Endothelial cell of umbilical vein (primary cell): ENCODE measurements around the gene ASB6.

Experiments
- CTCF ChIP-seq, 2 donors: IDR thresholded peaks; 1 replicate in 1 of 2; 2 replicates in 1 of 2; pipeline ENCODE4 v1.5.1; 2011; ENCODE audit warnings: low read length in 2 of 2, mild to moderate bottlenecking in 2 of 2, moderate library complexity in 2 of 2, control low read depth in 1 of 2, inconsistent platforms in 1 of 2, low read depth in 1 of 2; ENCODE audit not compliant: insufficient read depth in 1 of 2; ENCODE audit errors: extremely low read depth in 1 of 2
- EZH2 ChIP-seq: IDR thresholded peaks from 2 replicates; pipeline ENCODE4 v1.6.1; 2012; ENCODE audit warnings: borderline replicate concordance, low read depth, mild to moderate bottlenecking, moderate library complexity, low read length, inconsistent platforms; ENCODE audit not compliant: severe bottlenecking
- GATA2 ChIP-seq: IDR thresholded peaks from 2 replicates; pipeline ENCODE4 v1.7.0; 2011; ENCODE audit warnings: low read depth, mild to moderate bottlenecking, moderate library complexity, mixed read lengths, low read length; ENCODE audit not compliant: insufficient read length, insufficient read depth
- JUN ChIP-seq: IDR thresholded peaks from 2 replicates; pipeline ENCODE4 v1.6.1; 2011; ENCODE audit warnings: borderline replicate concordance, low read depth; ENCODE audit not compliant: insufficient read length, insufficient read depth
- MAX ChIP-seq: IDR thresholded peaks from 2 replicates; pipeline ENCODE4 v1.6.1; 2011; ENCODE audit not compliant: insufficient read depth, insufficient read length
- MYC ChIP-seq: IDR thresholded peaks from one replicate; pipeline ENCODE4 v1.6.1; 2011; ENCODE audit warnings: mild to moderate bottlenecking, low read depth, low read length
- POLR2A ChIP-seq: IDR thresholded peaks from 2 replicates; pipeline ENCODE4 v1.6.1; 2012; ENCODE audit warnings: low read depth, mild to moderate bottlenecking, control low read depth, low read length
- POLR2AphosphoS5 ChIP-seq: IDR thresholded peaks from 2 replicates; pipeline ENCODE4 v1.6.1; 2012; ENCODE audit warnings: low read depth, mild to moderate bottlenecking, control low read depth, low read length, moderate library complexity; ENCODE audit not compliant: insufficient read depth

GRCh38 chr9:129643706-129644105 lies 1.8 kb upstream of the ASB6 start:
- TF ChIP-seq CTCF (IDR thresholded peaks at IDR 0.05; ENCODE audit: extremely low read depth in 1 of 2, insufficient read depth in 1 of 2, low read depth in 1 of 2, low read length in 2 of 2) (no peak), MYC (no peak), POLR2A (no peak), POLR2AphosphoS5 (no peak), MAX (no peak), EZH2 (no peak), GATA2 (no peak), JUN (no peak)
